K562 (cell line): ENCODE results near the gene PPT1. TPM values are rescaled to one million over a fixed set of nuclear protein-coding genes. Genes with fewer than 3 reads are reported as not detected.

ENCODE experiments used
- BRF2 ChIP-seq: IDR thresholded peaks from 3 replicates; pipeline ENCODE4 v1.6.1; 2011; ENCODE audit warnings: borderline replicate concordance, mild to moderate bottlenecking; ENCODE audit not compliant: insufficient read length, insufficient read depth
- CBFA2T2 ChIP-seq: fragments of 450-650 bp; conservative IDR thresholded peaks from 2 replicates; pipeline ENCODE4 v1.6.1; 2017; ENCODE audit warnings: mild to moderate bottlenecking
- CSDE1 ChIP-seq, 2 experiments: fragments of 450-650 bp; IDR thresholded peaks; 2 replicates each; pipeline ENCODE4 v1.6.1; 2016; ENCODE audit warnings: mild to moderate bottlenecking in 1 of 2
- EWSR1 ChIP-seq: fragments of 450-650 bp; IDR thresholded peaks from 2 replicates; pipeline ENCODE4 v1.6.1; 2018; ENCODE audit warnings: borderline replicate concordance, mild to moderate bottlenecking, low read depth, moderate library complexity; ENCODE audit not compliant: partially characterized antibody
- KAT7 ChIP-seq: sonication (generic); formaldehyde crosslinking; IDR thresholded peaks from 2 replicates; pipeline ENCODE4 v1.8.0; 2022; ENCODE audit warnings: missing genetic modification reagents, mild to moderate bottlenecking, borderline replicate concordance
- LCOR ChIP-seq: sonication (generic); formaldehyde crosslinking; IDR thresholded peaks from 2 replicates; pipeline ENCODE4 v1.8.0; 2022; ENCODE audit warnings: mild to moderate bottlenecking, missing genetic modification reagents
- MIER1 ChIP-seq: fragments of 450-650 bp; IDR thresholded peaks from 2 replicates; pipeline ENCODE4 v1.6.1; 2016; ENCODE audit warnings: antibody characterized with exemption, mild to moderate bottlenecking, low read depth
- MYC ChIP-seq, 2 experiments: fragments of 250-450 bp in 1 of 2; sonication (Bioruptor Pico) in 1 of 2; IDR thresholded peaks; 2 replicates each; pipeline versions ENCODE4 v1.5.1 to v1.6.1; 2012 to 2021; ENCODE audit warnings: low read depth in 2 of 2, borderline replicate concordance in 1 of 2, improper control_type of control experiment in 1 of 2, low read length in 1 of 2, mild to moderate bottlenecking in 1 of 2, moderate library complexity in 1 of 2
- NCOR1 ChIP-seq: fragments of 450-650 bp; IDR thresholded peaks from 2 replicates; pipeline ENCODE4 v1.6.1; 2016; ENCODE audit warnings: mild to moderate bottlenecking, moderate library complexity
- NFATC3 ChIP-seq: fragments of 450-650 bp; IDR thresholded peaks from 2 replicates; pipeline ENCODE4 v1.6.1; 2017; ENCODE audit warnings: mild to moderate bottlenecking
- POLR2A ChIP-seq: fragments of 450-650 bp; conservative IDR thresholded peaks from 2 replicates; pipeline ENCODE4 v1.6.1; 2016
- PRPF4 ChIP-seq: fragments of 200-400 bp; formaldehyde crosslinking; IDR thresholded peaks from one replicate; pipeline ENCODE4 v1.6.1; 2017; ENCODE audit warnings: low read length, low read depth, mild to moderate bottlenecking; ENCODE audit not compliant: insufficient read depth, poor library complexity, severe bottlenecking
- RNF2 ChIP-seq: sonication (generic); IDR thresholded peaks from 2 replicates; pipeline ENCODE4 v1.6.1; 2016
- RUNX1 ChIP-seq: sonication (generic); IDR thresholded peaks from 2 replicates; pipeline ENCODE4 v1.6.1; 2016; ENCODE audit warnings: antibody characterized with exemption, low read depth
- STAT5B ChIP-seq: fragments of 250-450 bp; sonication (Bioruptor Pico); IDR thresholded peaks from 2 replicates; pipeline ENCODE4 v1.8.0; 2021; ENCODE audit warnings: mild to moderate bottlenecking, inconsistent platforms
- TAF1 ChIP-seq: IDR thresholded peaks from 2 replicates; pipeline ENCODE4 v1.6.1; 2011; ENCODE audit warnings: mild to moderate bottlenecking, low read length, moderate library complexity; ENCODE audit not compliant: insufficient read depth, control insufficient read depth, severe bottlenecking; ENCODE audit errors: extremely low read depth
- ZBED1 ChIP-seq: IDR thresholded peaks from 2 replicates; pipeline ENCODE4 v1.6.1; 2014
- ZBTB7A ChIP-seq: IDR thresholded peaks from 2 replicates; pipeline ENCODE4 v1.6.1; 2011; ENCODE audit warnings: low read depth, mild to moderate bottlenecking, low read length, moderate library complexity, borderline replicate concordance; ENCODE audit not compliant: control insufficient read depth
- ZC3H11A ChIP-seq: IDR thresholded peaks from 2 replicates; pipeline ENCODE4 v1.6.1; 2012; ENCODE audit warnings: low read depth, low read length, improper control_type of control experiment
- ZEB2 ChIP-seq: fragments of 450-650 bp; IDR thresholded peaks from 2 replicates; pipeline ENCODE4 v1.6.1; 2016
- ZKSCAN1 ChIP-seq: fragments of 150-350 bp; IDR thresholded peaks from 2 replicates; pipeline ENCODE4 v1.6.1; 2016; ENCODE audit warnings: low read depth, low read length
- polyA plus RNA-seq, 8 experiments: library from polyadenylated mRNA; depleted of rRNA in 4 of 8; stranded (reverse) in 5 of 8; unstranded in 3 of 8; fragments of >200 nt; fragmentation: Nextera tagmentation in 2 of 8; fragmentation: Illumina TruSeq in 1 of 8; extraction: Ambion mirVana in 2 of 8; extraction: Trizol in 1 of 8; gene quantifications; 2 replicates each; pipeline versions ENCODE4 v1.2.1 to v1.2.3, GENCODE V29; 2011 to 2014; ENCODE audit warnings: inconsistent platforms in 1 of 8, missing spikeins in 1 of 8
- total RNA-seq, 7 experiments: library from RNA; depleted of rRNA in 6 of 7; stranded (reverse); fragments of >200 nt in 6 of 7; fragmentation: Illumina TruSeq in 2 of 7; extraction: Trizol in 2 of 7; gene quantifications; 2 replicates each; pipeline versions ENCODE4 v1.2.1 to v1.2.3, GENCODE V29; 2011 to 2021; ENCODE audit warnings: low replicate concordance in 1 of 7
- TF ChIP-seq, protein P1 (sequence below): fragments of 450-650 bp; IDR thresholded peaks from 2 replicates; pipeline ENCODE4 v1.6.1; 2016; ENCODE audit warnings: missing biosample characterization, missing genetic modification characterization
- TF ChIP-seq, protein P2 (sequence below), 2 experiments: fragments of 450-650 bp in 1 of 2; sonication (generic) in 1 of 2; formaldehyde crosslinking in 1 of 2; IDR thresholded peaks in 1 of 2; conservative IDR thresholded peaks in 1 of 2; 2 replicates each; pipeline versions ENCODE4 v1.6.1 to v1.8.1; 2016 to 2023; ENCODE audit warnings: mild to moderate bottlenecking in 2 of 2, moderate library complexity in 2 of 2, inconsistent platforms in 1 of 2, missing genetic modification reagents in 1 of 2
- TF ChIP-seq, protein P3 (sequence below): sonication (generic); formaldehyde crosslinking; IDR thresholded peaks from 2 replicates; pipeline ENCODE4 v1.8.1; 2023; ENCODE audit warnings: mild to moderate bottlenecking, missing genetic modification reagents
- TF ChIP-seq, protein P4 (sequence below): sonication (generic); formaldehyde crosslinking; IDR thresholded peaks from 2 replicates; pipeline ENCODE4 v1.9.0; 2022; ENCODE audit warnings: mild to moderate bottlenecking, missing genetic modification reagents

Gene PPT1
- total and polyA plus RNA-seq, 9 of the 15 experiments (the other 6 are each of a cell fraction or from before 2014, with no cell fraction given): 72.2 to 285 (median 143) TPM

- TF ChIP-seq ZKSCAN1 (no peak), RNF2 (no peak), NFATC3 (no peak), MYC (IDR thresholded peaks at IDR 0.05; ENCODE audit: low read depth, low read length) (peak; percentile 26; the same call in 1 of the 2 replicates), MYC (CRISPR knock-in tag; IDR thresholded peaks at IDR 0.05; ENCODE audit: borderline replicate concordance, low read depth) (no peak), TAF1 (no peak), LCOR (peak; percentile 65; the same call in 1 of the 2 replicates), CBFA2T2 (no peak), NCOR1 (no peak), MIER1 (no peak), KAT7 (no peak), EWSR1 (no peak), ZBTB7A (no peak), BRF2 (no peak), RUNX1 (no peak), POLR2A (no peak), ZBED1 (no peak), CSDE1 (IDR thresholded peaks at IDR 0.05) (no peak), ZEB2 (no peak), ZC3H11A (no peak), PRPF4 (no peak), STAT5B (CRISPR knock-in tag) (no peak)
- TF ChIP-seq, protein P1, sequence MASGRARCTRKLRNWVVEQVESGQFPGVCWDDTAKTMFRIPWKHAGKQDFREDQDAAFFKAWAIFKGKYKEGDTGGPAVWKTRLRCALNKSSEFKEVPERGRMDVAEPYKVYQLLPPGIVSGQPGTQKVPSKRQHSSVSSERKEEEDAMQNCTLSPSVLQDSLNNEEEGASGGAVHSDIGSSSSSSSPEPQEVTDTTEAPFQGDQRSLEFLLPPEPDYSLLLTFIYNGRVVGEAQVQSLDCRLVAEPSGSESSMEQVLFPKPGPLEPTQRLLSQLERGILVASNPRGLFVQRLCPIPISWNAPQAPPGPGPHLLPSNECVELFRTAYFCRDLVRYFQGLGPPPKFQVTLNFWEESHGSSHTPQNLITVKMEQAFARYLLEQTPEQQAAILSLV (tag): no peak
- TF ChIP-seq, protein P2, sequence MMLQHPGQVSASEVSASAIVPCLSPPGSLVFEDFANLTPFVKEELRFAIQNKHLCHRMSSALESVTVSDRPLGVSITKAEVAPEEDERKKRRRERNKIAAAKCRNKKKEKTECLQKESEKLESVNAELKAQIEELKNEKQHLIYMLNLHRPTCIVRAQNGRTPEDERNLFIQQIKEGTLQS (IDR thresholded peaks at IDR 0.05): peak; percentile 55; the same call in 1 of the 2 replicates
- TF ChIP-seq, protein P2 (CRISPR knock-in tag; conservative IDR thresholded peaks at IDR 0.05): no peak
- TF ChIP-seq, protein P3, sequence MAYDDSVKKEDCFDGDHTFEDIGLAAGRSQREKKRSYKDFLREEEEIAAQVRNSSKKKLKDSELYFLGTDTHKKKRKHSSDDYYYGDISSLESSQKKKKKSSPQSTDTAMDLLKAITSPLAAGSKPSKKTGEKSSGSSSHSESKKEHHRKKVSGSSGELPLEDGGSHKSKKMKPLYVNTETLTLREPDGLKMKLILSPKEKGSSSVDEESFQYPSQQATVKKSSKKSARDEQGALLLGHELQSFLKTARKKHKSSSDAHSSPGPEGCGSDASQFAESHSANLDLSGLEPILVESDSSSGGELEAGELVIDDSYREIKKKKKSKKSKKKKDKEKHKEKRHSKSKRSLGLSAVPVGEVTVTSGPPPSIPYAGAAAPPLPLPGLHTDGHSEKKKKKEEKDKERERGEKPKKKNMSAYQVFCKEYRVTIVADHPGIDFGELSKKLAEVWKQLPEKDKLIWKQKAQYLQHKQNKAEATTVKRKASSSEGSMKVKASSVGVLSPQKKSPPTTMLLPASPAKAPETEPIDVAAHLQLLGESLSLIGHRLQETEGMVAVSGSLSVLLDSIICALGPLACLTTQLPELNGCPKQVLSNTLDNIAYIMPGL (CRISPR knock-in tag): no peak
- TF ChIP-seq, protein P4, sequence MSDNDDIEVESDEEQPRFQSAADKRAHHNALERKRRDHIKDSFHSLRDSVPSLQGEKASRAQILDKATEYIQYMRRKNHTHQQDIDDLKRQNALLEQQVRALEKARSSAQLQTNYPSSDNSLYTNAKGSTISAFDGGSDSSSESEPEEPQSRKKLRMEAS (CRISPR knock-in tag): no peak
Measured at GRCh38 chr1:40032240-40032891, 64.7 kb downstream of the PPT1 start (continued).
